OCI-LY7 (cell line): Measurements from ENCODE around the gene CRADD. TPM values are rescaled to one million over a fixed set of nuclear protein-coding genes. Genes with fewer than 3 reads are reported as not detected.

ENCODE experiments used
- BruUV-seq: library from RNA; stranded (reverse); fragments of 400-500 nt; replicated peaks from 2 replicates; lab custom pipeline; 2021; lab: Mats Ljungman, UMichigan
- CTCF ChIA-PET: fragments of 300-600 bp; sonication (Branson Sonifier 250); formaldehyde crosslinking; loops from one replicate; lab custom pipeline; 2022; ENCODE audit warnings: antibody characterized with exemption; ENCODE audit not compliant: unreplicated experiment; lab: Charles Lee
- POLR2A ChIA-PET: fragments of 300-600 bp; sonication (Branson Sonifier 250); formaldehyde crosslinking; loops from one replicate; lab custom pipeline; 2022; ENCODE audit warnings: antibody characterized with exemption; lab: Charles Lee
- DNase-seq: peaks from one replicate; pipeline ENCODE4 v3.0.0-alpha.2; 2015; ENCODE audit warnings: low spot score
- H2AFZ ChIP-seq: fragments of 200-600 bp; sonication (generic), shearing (Covaris generic); 2 replicates; pipeline ENCODE4 v1.6.1; 2014; ENCODE audit warnings: mild to moderate bottlenecking, antibody characterized with exemption, low read length, moderate library complexity
- H3K27ac ChIP-seq: fragments of 200-600 bp; sonication (generic); 2 replicates; pipeline ENCODE4 v1.5.1; 2014; ENCODE audit warnings: mixed run types, low read depth, mild to moderate bottlenecking, moderate library complexity, low read length, inconsistent platforms; ENCODE audit not compliant: poor library complexity, severe bottlenecking
- H3K36me3 ChIP-seq: fragments of 200-600 bp; sonication (generic); 2 replicates; pipeline ENCODE4 v1.6.1; 2014; ENCODE audit warnings: mild to moderate bottlenecking, antibody characterized with exemption, low read length, moderate library complexity, mixed read lengths; ENCODE audit not compliant: insufficient read depth
- H3K4me1 ChIP-seq: fragments of 200-600 bp; sonication (generic); 2 replicates; pipeline ENCODE4 v1.5.1; 2014; ENCODE audit warnings: mild to moderate bottlenecking, low read length; ENCODE audit not compliant: insufficient read depth, poor library complexity, severe bottlenecking
- H3K4me2 ChIP-seq: fragments of 200-600 bp; sonication (generic); 2 replicates; pipeline ENCODE4 v1.6.1; 2014; ENCODE audit warnings: mild to moderate bottlenecking, low read length
- H3K4me3 ChIP-seq: fragments of 200-600 bp; sonication (generic); 2 replicates; pipeline ENCODE4 v1.5.1; 2014; ENCODE audit warnings: mild to moderate bottlenecking, low read depth, low read length; ENCODE audit not compliant: poor library complexity, severe bottlenecking
- H3K79me2 ChIP-seq: fragments of 200-600 bp; sonication (generic); 2 replicates; pipeline ENCODE4 v1.6.1; 2016; ENCODE audit warnings: low read depth, mild to moderate bottlenecking, low read length, moderate library complexity, mixed read lengths; ENCODE audit not compliant: insufficient read depth
- H3K9me2 ChIP-seq: fragments of 200-600 bp; sonication (generic); 2 replicates; pipeline ENCODE4 v1.6.1; 2016; ENCODE audit warnings: mild to moderate bottlenecking, low read length, mixed read lengths; ENCODE audit not compliant: insufficient read depth
- H3K9me3 ChIP-seq: fragments of 200-600 bp; sonication (generic); 2 replicates; pipeline ENCODE4 v1.6.1; 2014; ENCODE audit warnings: mild to moderate bottlenecking, mixed run types, low read length, mixed read lengths
- H4K20me1 ChIP-seq: fragments of 200-600 bp; sonication (generic); 2 replicates; pipeline ENCODE4 v1.6.1; 2014; ENCODE audit warnings: mild to moderate bottlenecking, antibody characterized with exemption, low read length, moderate library complexity, mixed read lengths; ENCODE audit not compliant: insufficient read depth
- EZH2phosphoT487 ChIP-seq: fragments of 200-600 bp; sonication (generic); IDR thresholded peaks from 2 replicates; pipeline ENCODE4 v1.6.1; 2018; ENCODE audit warnings: low read depth, borderline replicate concordance, mild to moderate bottlenecking, mixed run types, antibody characterized with exemption, low read length, moderate library complexity, mixed read lengths
- intact Hi-C: fragments of 100-400 bp; cut with micrococcal nuclease; formaldehyde crosslinking; loops from one replicate; pipeline ENCODE4 v1.10.0; 2022; ENCODE audit not compliant: unreplicated experiment
- total RNA-seq, 2 experiments: library from RNA; depleted of rRNA in 1 of 2; stranded (reverse); fragments of >200 nt in 1 of 2; shearing (Covaris generic) in 1 of 2; gene quantifications; 2 replicates each; pipeline ENCODE4 v1.2.3, GENCODE V29; 2014 to 2022
- TF ChIP-seq, protein P1 (sequence below): fragments of 200-600 bp; sonication (generic); conservative IDR thresholded peaks from 2 replicates; pipeline ENCODE4 v1.5.1; 2014; ENCODE audit warnings: mild to moderate bottlenecking, antibody characterized with exemption, low read length, moderate library complexity, mixed read lengths

Gene CRADD
- total RNA-seq, 2 experiments from 2014 or later = 10.5 to 16.8 TPM

DNA sequence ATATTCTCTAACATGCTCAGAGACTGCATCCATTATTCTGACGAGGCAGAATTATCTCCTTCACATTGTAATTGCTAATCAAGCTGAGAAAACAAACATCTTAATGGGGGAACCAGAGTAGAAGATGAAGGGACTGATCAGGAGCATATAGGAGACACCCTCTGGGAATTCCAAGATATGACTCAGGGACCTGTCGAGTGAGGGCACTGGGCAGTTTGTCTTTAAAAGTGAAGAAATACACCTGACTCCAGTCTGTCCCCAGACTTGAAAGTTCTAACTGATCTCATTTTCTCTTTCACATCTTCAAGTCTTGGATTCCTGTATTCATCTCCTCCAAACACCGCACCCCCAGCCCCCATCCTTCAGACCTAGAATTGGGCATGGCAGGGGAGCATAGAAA lies 244.3 kb downstream of the CRADD start:
- TF ChIP-seq, protein P1, sequence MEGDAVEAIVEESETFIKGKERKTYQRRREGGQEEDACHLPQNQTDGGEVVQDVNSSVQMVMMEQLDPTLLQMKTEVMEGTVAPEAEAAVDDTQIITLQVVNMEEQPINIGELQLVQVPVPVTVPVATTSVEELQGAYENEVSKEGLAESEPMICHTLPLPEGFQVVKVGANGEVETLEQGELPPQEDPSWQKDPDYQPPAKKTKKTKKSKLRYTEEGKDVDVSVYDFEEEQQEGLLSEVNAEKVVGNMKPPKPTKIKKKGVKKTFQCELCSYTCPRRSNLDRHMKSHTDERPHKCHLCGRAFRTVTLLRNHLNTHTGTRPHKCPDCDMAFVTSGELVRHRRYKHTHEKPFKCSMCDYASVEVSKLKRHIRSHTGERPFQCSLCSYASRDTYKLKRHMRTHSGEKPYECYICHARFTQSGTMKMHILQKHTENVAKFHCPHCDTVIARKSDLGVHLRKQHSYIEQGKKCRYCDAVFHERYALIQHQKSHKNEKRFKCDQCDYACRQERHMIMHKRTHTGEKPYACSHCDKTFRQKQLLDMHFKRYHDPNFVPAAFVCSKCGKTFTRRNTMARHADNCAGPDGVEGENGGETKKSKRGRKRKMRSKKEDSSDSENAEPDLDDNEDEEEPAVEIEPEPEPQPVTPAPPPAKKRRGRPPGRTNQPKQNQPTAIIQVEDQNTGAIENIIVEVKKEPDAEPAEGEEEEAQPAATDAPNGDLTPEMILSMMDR = no peak
- CTCF ChIA-PET = no interaction called here
- DNase-seq = no peak
- no peak overlapping the region for H3K27ac ChIP-seq
- no peak overlapping the region for H3K4me2 ChIP-seq
- H4K20me1 ChIP-seq = no peaks in the 10 kb centered on the region
- no peaks in the 10 kb centered on the region for H3K4me1 ChIP-seq
- H3K36me3 ChIP-seq = no peaks in the 10 kb centered on the region
- no TSS peak for BruUV-seq
- H3K9me2 ChIP-seq = no peaks in the 10 kb centered on the region
- no peaks in the 10 kb centered on the region for H3K9me3 ChIP-seq
- H3K79me2 ChIP-seq = no peaks in the 10 kb centered on the region
- intact Hi-C loops = no loop called here
- no peak overlapping the region for H3K4me3 ChIP-seq
- H2AFZ ChIP-seq = no peak overlapping the region
- POLR2A ChIA-PET = no interaction called here

DNA sequence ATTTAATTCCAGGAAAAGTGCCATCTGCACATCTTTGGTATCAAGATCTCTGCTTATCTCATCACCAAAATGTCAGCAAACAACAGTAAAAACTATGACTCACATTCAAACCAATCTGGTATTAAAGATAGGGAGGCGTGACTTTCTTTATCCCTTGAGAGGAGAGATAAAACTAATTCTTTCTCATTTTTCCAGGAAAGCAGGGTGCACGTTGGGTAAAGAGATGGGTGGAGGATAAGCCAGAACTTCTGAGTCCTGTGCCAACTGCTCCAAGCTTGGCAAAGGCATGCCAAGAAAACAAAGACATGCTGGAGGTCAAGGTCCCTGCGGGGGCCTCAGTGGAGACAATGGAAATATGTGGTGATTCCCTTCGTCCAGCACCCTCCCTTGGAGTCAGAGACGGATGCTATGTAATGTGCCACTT lies 245.4 kb downstream of the CRADD start:
- Histone ChIP-seq H3K36me3 (no peaks in the 10 kb centered on the region), H3K4me1 (no peaks in the 10 kb centered on the region), H3K9me3 (no peaks in the 10 kb centered on the region), H2AFZ (no peak overlapping the region), H3K4me2 (no peak overlapping the region), H3K4me3 (no peak overlapping the region), H3K79me2 (no peaks in the 10 kb centered on the region), H3K9me2 (no peaks in the 10 kb centered on the region), H4K20me1 (no peaks in the 10 kb centered on the region), H3K27ac (no peak overlapping the region)
- TF ChIP-seq, protein P1 = no peak
- no peak for TF ChIP-seq EZH2phosphoT487
- intact Hi-C loops = no loop called here
- no TSS peak for BruUV-seq
- ChIA-PET POLR2A (no interaction called here), CTCF (no interaction called here)
- DNase-seq = no peak

DNA sequence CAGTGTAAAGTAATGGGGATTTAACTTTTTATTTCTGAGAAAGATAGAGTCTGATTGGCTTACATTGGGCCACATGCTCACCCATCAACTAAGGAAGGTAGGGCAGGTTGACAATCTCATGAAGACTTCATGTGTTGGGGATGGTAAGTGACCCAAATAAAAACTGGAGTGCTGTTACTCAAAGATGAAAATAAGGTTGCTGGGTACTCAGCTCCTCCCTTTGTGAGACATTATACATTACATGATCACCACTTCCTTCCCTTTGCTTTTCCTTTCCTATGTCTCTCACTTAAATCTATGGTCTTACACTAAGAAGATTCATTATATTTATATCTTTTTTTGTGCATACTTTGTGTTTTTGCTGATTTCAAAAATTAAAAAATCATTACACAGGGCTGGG lies 247.2 kb downstream of the CRADD start:
- no TSS peak for BruUV-seq
- TF ChIP-seq, protein P1 = no peak
- TF ChIP-seq EZH2phosphoT487 = no peak
- Histone ChIP-seq H3K9me3 (no peaks in the 10 kb centered on the region), H3K4me2 (no peak overlapping the region), H3K4me1 (no peaks in the 10 kb centered on the region), H3K79me2 (no peaks in the 10 kb centered on the region), H4K20me1 (no peaks in the 10 kb centered on the region), H3K4me3 (no peak overlapping the region), H2AFZ (no peak overlapping the region), H3K36me3 (no peaks in the 10 kb centered on the region), H3K9me2 (no peaks in the 10 kb centered on the region), H3K27ac (no peak overlapping the region)
- POLR2A ChIA-PET = no interaction called here
- intact Hi-C loops = no loop called here
- no peak for DNase-seq
- CTCF ChIA-PET = no interaction called here
